Caco-2 (cell line): ENCODE measurements around the gene TMEM220. TPM values are rescaled to one million over a fixed set of nuclear protein-coding genes. Genes with fewer than 3 reads are reported as not detected.
A peak's percentile ranks its signal among the peaks of the same experiment; 100 is the strongest.
"Not testable (repeated sequence)": the region's sequence is repeated elsewhere in the genome, so short reads cannot be mapped to it uniquely, and the experiment has no call there.

Experiments used
- BruUV-seq: library from RNA; stranded (reverse); fragments of 400-500 nt; replicated peaks from 2 replicates; lab custom pipeline; 2021; lab: Mats Ljungman, UMichigan
- CTCF ChIA-PET: fragments of 300-600 bp; sonication (Branson Sonifier 250); formaldehyde crosslinking; loops from one replicate; lab custom pipeline; 2022; ENCODE audit warnings: antibody characterized with exemption; lab: Charles Lee
- POLR2A ChIA-PET: fragments of 300-600 bp; sonication (Branson Sonifier 250); formaldehyde crosslinking; loops from one replicate; lab custom pipeline; 2022; ENCODE audit warnings: antibody characterized with exemption; lab: Charles Lee
- DNase-seq, 2 experiments: peaks; one replicate each; pipeline versions ENCODE4 v3.0.0 to v3.0.0-alpha.2; 2020 to 2022
- H3K27me3 ChIP-seq: replicated peaks from 2 replicates; pipeline ENCODE4 v1.6.0; 2011; ENCODE audit warnings: low read length; ENCODE audit not compliant: control insufficient read depth, insufficient read depth
- H3K36me3 ChIP-seq: 2 replicates; pipeline ENCODE4 v1.5.1; 2011; ENCODE audit warnings: low read length; ENCODE audit not compliant: control insufficient read depth, insufficient read depth
- H3K4me1 ChIP-seq: fragments of 250-450 bp; sonication (Bioruptor Pico); 2 replicates; pipeline ENCODE4 v1.5.1; 2020; ENCODE audit warnings: mild to moderate bottlenecking
- H3K4me3 ChIP-seq: 2 replicates; pipeline ENCODE4 v1.5.1; 2011; ENCODE audit warnings: low read depth, mild to moderate bottlenecking, control low read depth, low read length
- H3K9me3 ChIP-seq: fragments of 250-450 bp; sonication (Bioruptor Pico); 2 replicates; pipeline ENCODE4 v1.5.1; 2020; ENCODE audit warnings: mild to moderate bottlenecking, moderate library complexity
- H3K27ac Mint-ChIP-seq: one replicate; pipeline ENCODE4 v1.8.0; 2022; ENCODE audit warnings: mixed read lengths; ENCODE audit not compliant: unreplicated experiment
- H3K27me3 Mint-ChIP-seq: one replicate; pipeline ENCODE4 v1.8.0; 2022; ENCODE audit warnings: mixed read lengths; ENCODE audit not compliant: insufficient read depth, unreplicated experiment
- H3K36me3 Mint-ChIP-seq: one replicate; pipeline ENCODE4 v1.8.0; 2022; ENCODE audit warnings: mild to moderate bottlenecking, mixed read lengths; ENCODE audit not compliant: insufficient read depth, unreplicated experiment
- H3K4me1 Mint-ChIP-seq: one replicate; pipeline ENCODE4 v1.8.0; 2022; ENCODE audit warnings: low read depth, mixed read lengths; ENCODE audit not compliant: unreplicated experiment
- H3K4me3 Mint-ChIP-seq: one replicate; pipeline ENCODE4 v1.8.0; 2022; ENCODE audit warnings: mild to moderate bottlenecking, moderate library complexity, mixed read lengths; ENCODE audit not compliant: unreplicated experiment
- H3K9me3 Mint-ChIP-seq: one replicate; pipeline ENCODE4 v1.8.0; 2022; ENCODE audit warnings: mixed read lengths; ENCODE audit not compliant: unreplicated experiment
- CTCF ChIP-seq, 2 experiments: fragments of 200-600 bp in 1 of 2; IDR thresholded peaks; 1 replicate in 1 of 2; 2 replicates in 1 of 2; pipeline versions ENCODE4 v1.5.1 to v1.8.0; 2011 to 2022; ENCODE audit warnings: antibody characterized with exemption in 1 of 2, control low read depth in 1 of 2, inconsistent platforms in 1 of 2, low read depth in 1 of 2, low read length in 1 of 2, mild to moderate bottlenecking in 1 of 2, moderate library complexity in 1 of 2; ENCODE audit not compliant: insufficient read depth in 1 of 2, severe bottlenecking in 1 of 2, unreplicated experiment in 1 of 2
- intact Hi-C: fragments of 100-400 bp; cut with micrococcal nuclease; formaldehyde crosslinking; loops from one replicate; pipeline ENCODE4 v1.10.0; 2022; ENCODE audit not compliant: unreplicated experiment
- total RNA-seq: library from RNA; stranded (reverse); gene quantifications from 2 replicates; pipeline ENCODE4 v1.2.3, GENCODE V29; 2022

Gene TMEM220
- total RNA-seq, 1 experiment from 2014 or later = not detected

DNA sequence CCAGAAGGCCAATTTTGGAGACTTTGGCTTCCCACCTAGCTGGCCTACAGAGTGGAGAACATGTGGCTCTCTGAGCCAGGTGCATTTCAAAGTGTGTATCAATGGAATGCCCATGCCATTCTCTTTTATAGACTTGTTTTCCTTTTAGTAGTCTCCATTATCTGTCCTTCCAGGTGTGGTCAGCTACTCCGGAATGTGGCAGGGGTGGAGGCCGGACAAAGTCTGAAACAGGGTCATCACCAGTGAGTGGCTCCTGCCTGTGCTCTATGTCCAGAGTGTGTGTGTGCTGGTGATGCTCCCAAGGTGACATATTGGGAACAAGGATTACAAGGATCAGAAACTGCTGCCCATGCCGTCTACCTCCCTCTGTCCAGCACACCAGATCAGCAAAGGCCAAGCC, 3.8 kb upstream of the TMEM220 start:
- Mint-ChIP-seq H3K27ac (no peak overlapping the region), H3K9me3 (no peaks in the 10 kb centered on the region), H3K27me3 (no peaks in the 10 kb centered on the region), H3K4me3 (no peak overlapping the region), H3K4me1 (peaks cover 6% of the 10 kb centered on the region), H3K36me3 (no peaks in the 10 kb centered on the region)
- intact Hi-C loops = loop anchor here (10.0 kb wide), 1 partner anchor 89 kb away; no protein-coding TSS in a partner anchor
- peak in 1 of 2 experiments; percentile 45 for DNase-seq
- no peak for TF ChIP-seq CTCF (IDR thresholded peaks at IDR 0.05; ENCODE audit: insufficient read depth in 1 of 2, low read depth in 1 of 2, low read length in 1 of 2, severe bottlenecking in 1 of 2, unreplicated experiment in 1 of 2)
- H3K4me1 ChIP-seq = 0 out of 2 replicates have a peak, but pooled peaks cover 5% of the 10 kb centered on the region
- no peak overlapping the region for H3K4me3 ChIP-seq
- H3K27me3 ChIP-seq = no peaks in the 10 kb centered on the region
- ChIA-PET CTCF (no interaction called here), POLR2A (no interaction called here)
- no TSS peak for BruUV-seq
- H3K36me3 ChIP-seq = no peaks in the 10 kb centered on the region
- H3K9me3 ChIP-seq = no peaks in the 10 kb centered on the region

DNA sequence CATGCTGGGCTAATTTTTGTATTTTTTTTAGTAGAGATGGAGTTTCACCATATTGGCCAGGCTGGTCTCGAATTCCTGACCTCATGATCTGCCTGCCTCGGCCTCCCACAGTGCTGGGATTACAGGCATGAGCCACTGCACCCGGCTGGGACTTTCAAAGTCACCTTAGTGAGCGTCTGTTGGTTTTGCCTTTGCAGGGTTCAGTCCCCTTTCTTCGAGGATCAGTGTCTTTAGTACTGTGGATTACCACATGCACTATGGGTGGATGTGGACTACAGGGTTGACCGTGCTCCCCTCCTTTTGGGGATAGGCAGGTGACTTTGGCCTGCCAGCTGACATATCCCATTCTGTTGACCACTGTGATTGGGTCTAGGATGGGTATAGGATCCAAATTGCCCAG, 2.3 kb upstream of the TMEM220 start:
- H3K4me1 ChIP-seq, H3K4me3 ChIP-seq, DNase-seq, CTCF ChIA-PET, H3K4me1 Mint-ChIP-seq, BruUV-seq, H3K4me3 Mint-ChIP-seq, H3K27me3 Mint-ChIP-seq, H3K27me3 ChIP-seq, H3K9me3 ChIP-seq, H3K27ac Mint-ChIP-seq, H3K36me3 Mint-ChIP-seq, H3K9me3 Mint-ChIP-seq, POLR2A ChIA-PET, H3K36me3 ChIP-seq: not testable (repeated sequence)
- intact Hi-C loops = loop anchor here (10.0 kb wide), 1 partner anchor 87 kb away; no protein-coding TSS in a partner anchor

DNA sequence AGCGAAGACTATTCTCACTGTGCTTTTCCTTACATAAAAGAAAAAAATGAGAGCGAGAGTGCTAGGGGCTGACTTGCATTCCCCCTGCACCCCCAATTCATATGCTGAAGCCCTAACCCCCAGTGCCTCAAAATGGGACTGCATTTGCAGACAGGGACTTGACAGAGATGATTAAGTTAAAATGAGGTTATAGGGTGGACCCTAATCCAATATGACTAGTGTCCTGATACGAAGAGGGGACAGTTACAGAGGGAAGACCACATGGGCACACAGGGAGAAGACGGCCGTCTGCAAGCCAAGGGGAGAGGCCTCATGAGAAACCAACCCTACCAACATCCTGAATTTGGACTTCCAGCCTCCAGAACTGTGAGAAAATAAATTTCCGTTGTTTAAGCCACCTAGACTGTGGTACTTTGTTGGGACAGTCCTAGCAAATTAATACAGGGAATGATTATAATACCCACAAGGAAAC, 1.6 kb upstream of the TMEM220 start:
- no peak overlapping the region for H3K27ac Mint-ChIP-seq
- no TSS peak for BruUV-seq
- intact Hi-C loops = loop anchor here (10.0 kb wide), 1 partner anchor 87 kb away; no protein-coding TSS in a partner anchor

DNA sequence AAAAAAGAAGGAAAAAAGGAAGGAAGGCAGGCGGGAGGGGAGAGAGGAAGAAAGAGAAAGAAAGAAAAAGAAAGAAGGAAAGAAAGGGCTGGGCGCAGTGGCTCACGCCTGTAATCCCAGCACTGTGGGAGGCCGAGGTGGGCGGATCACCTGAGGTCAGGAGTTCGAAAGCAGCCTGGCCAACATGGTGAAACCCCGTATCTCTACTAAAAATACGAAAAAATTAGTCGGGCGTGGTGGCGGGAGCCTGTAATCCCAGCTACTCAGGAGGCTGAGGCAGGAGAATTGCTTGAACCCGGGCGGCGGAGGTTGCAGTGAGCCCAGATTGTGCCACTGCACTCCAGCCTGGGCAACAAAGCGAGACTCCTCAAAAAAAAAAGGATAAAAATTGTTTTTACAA, 424 bp upstream of the TMEM220 start:
- H3K27ac Mint-ChIP-seq, DNase-seq, H3K36me3 ChIP-seq, H3K9me3 ChIP-seq, H3K27me3 Mint-ChIP-seq, H3K4me3 Mint-ChIP-seq, H3K36me3 Mint-ChIP-seq, CTCF ChIA-PET, BruUV-seq, H3K4me3 ChIP-seq, H3K4me1 Mint-ChIP-seq, H3K4me1 ChIP-seq, POLR2A ChIA-PET, H3K9me3 Mint-ChIP-seq, H3K27me3 ChIP-seq: not testable (repeated sequence)
- intact Hi-C loops = loop anchor here (10.0 kb wide), 1 partner anchor 85 kb away; no protein-coding TSS in a partner anchor

More for the DNA sequence above, 1.6 kb upstream of the TMEM220 start:
- no peak for TF ChIP-seq CTCF (IDR thresholded peaks at IDR 0.05; ENCODE audit: insufficient read depth in 1 of 2, low read depth in 1 of 2, low read length in 1 of 2, severe bottlenecking in 1 of 2, unreplicated experiment in 1 of 2)
- H3K27me3 ChIP-seq = no peaks in the 10 kb centered on the region
- Mint-ChIP-seq H3K27me3 (no peaks in the 10 kb centered on the region), H3K4me1 (peaks cover 6% of the 10 kb centered on the region), H3K9me3 (no peaks in the 10 kb centered on the region), H3K4me3 (no peak overlapping the region), H3K36me3 (no peaks in the 10 kb centered on the region)
- H3K9me3 ChIP-seq = no peaks in the 10 kb centered on the region
- ChIA-PET CTCF (no interaction called here), POLR2A (no interaction called here)
- H3K4me3 ChIP-seq = no peak overlapping the region
- DNase-seq = no peak
- H3K36me3 ChIP-seq = no peaks in the 10 kb centered on the region
- 0 out of 2 replicates have a peak, but pooled peaks cover 5% of the 10 kb centered on the region for H3K4me1 ChIP-seq
